Suprapubic skin (tissue), 4 donors: ENCODE measurements around the gene SCN2A. TPM values are rescaled to one million over a fixed set of nuclear protein-coding genes. Genes with fewer than 3 reads are reported as not detected.

Source experiments
- total RNA-seq, 4 donors: library from RNA; depleted of rRNA; stranded (reverse); fragments of >200 nt; gene quantifications; one replicate each; pipeline ENCODE4 v1.1.0, GENCODE V29; 2016

The SCN2A gene
- total RNA-seq, 4 donors from 2014 or later: 0.08 to 1.1 (median 0.20) TPM

Other genes with a start within 250 kb of the SCN2A start
- under 1 TPM; 0.17 to 0.97 (median 0.38) TPM for gene SCN3A, start 35.4 kb upstream of the SCN2A start, total RNA-seq
- 1 to 10 TPM; 1.3 to 7.2 (median 4.3) TPM for gene CSRNP3, start 230.3 kb downstream of the SCN2A start, total RNA-seq